Measurements from ENCODE around the gene BTAF1.
A peak's percentile ranks its signal among the peaks of the same experiment; 100 is the strongest.
"Not testable (repeated sequence)": the region's sequence is repeated elsewhere in the genome, so short reads cannot be mapped to it uniquely, and the experiment has no call there.

Gene BTAF1

GRCh38 chr10:91923371-91924211, at the start of gene BTAF1:
TSS of gene BTAF1 (plus strand) at chr10:91923770. CDS start at chr10:91924077, 307 bp downstream.
- peak; percentile 88 for DNase-seq

GRCh38 chr10:91875156-91875555, 48.4 kb upstream of the BTAF1 start:
- no peak for DNase-seq

GRCh38 chr10:91875779-91876178, 47.8 kb upstream of the BTAF1 start:
- DNase-seq, result no peak

- DNase-seq, result no peak
These were observed 43.9 kb upstream of the BTAF1 start for GRCh38 chr10:91879515-91880170.

- no peak for DNase-seq
These were observed 43.3 kb upstream of the BTAF1 start for GRCh38 chr10:91880310-91880709.

GRCh38 chr10:91883549-91884444, 39.8 kb upstream of the BTAF1 start:
- no peak for DNase-seq

- DNase-seq, result no peak
These were observed 39.0 kb upstream of the BTAF1 start for GRCh38 chr10:91884536-91884935.

- DNase-seq, result no peak
These were observed 38.0 kb upstream of the BTAF1 start for GRCh38 chr10:91885362-91886079.

GRCh38 chr10:91886954-91887271, 36.7 kb upstream of the BTAF1 start:
- DNase-seq, result peak; percentile 12

- DNase-seq, result no peak
These were observed 36.1 kb upstream of the BTAF1 start for GRCh38 chr10:91887272-91888076.

GRCh38 chr10:91891125-91892001, 32.2 kb upstream of the BTAF1 start:
- DNase-seq, result no peak

GRCh38 chr10:91893051-91893450, 30.5 kb upstream of the BTAF1 start:
- no peak for DNase-seq

GRCh38 chr10:91894261-91894685, 29.3 kb upstream of the BTAF1 start:
- DNase-seq, result not testable (repeated sequence)

GRCh38 chr10:91896212-91896756, 27.3 kb upstream of the BTAF1 start:
- DNase-seq, result no peak

GRCh38 chr10:91897421-91897820, 26.1 kb upstream of the BTAF1 start:
- no peak for DNase-seq

- DNase-seq, result peak; percentile 58
These were observed 21.5 kb upstream of the BTAF1 start for GRCh38 chr10:91901784-91902677.

GRCh38 chr10:91907033-91907594, 16.5 kb upstream of the BTAF1 start:
- no peak for DNase-seq

- no peak for DNase-seq
These were observed 15.6 kb upstream of the BTAF1 start for GRCh38 chr10:91907914-91908336.
